ENCODE results near the gene GRID2IP.
"Not testable (repeated sequence)": the region's sequence is repeated elsewhere in the genome, so short reads cannot be mapped to it uniquely, and the experiment has no call there.

GRID2IP gene

DNA sequence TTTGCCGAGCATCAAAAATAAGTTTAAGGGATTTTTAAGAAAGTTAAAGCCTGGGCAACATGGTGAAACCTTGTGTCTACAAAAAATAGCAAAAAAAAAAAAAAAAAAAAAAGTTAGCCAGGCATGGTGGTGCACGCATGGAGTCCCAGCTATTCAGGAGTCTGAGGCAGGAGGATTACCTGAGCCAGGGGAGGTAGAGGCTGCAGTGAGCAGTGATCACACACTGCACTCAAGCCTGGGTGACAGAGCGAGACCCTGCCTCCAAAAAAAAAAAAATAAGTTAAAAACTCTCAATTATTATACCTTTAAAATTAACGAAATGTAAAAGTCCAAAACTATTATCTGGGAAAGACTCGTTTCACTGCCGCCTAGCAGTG lies 68.5 kb downstream of the GRID2IP start:
- no peak for FAIRE-seq

GRCh38 chr7:6482307-6482706 lies 69.0 kb downstream of the GRID2IP start:
- no peak for FAIRE-seq

- no peak for FAIRE-seq
Observed at GRCh38 chr7:6481445-6481844, 69.8 kb downstream of the GRID2IP start.

DNA sequence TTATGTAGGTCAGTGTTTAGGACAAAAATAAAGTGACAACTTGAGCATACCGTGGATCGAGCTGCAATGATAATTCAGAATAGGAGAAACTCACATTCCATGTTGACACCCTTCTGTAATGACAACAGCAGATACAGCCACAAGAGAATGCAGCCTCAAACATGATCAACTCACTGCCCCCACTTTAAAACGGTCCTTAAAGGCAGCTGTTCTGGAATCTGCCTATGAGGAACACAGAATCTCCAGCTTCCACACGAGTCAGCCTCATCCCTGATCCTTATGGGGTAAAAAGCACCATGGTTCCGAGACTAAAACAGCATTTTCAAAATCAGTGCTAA lies 71.0 kb downstream of the GRID2IP start:
- FAIRE-seq = no peak

DNA sequence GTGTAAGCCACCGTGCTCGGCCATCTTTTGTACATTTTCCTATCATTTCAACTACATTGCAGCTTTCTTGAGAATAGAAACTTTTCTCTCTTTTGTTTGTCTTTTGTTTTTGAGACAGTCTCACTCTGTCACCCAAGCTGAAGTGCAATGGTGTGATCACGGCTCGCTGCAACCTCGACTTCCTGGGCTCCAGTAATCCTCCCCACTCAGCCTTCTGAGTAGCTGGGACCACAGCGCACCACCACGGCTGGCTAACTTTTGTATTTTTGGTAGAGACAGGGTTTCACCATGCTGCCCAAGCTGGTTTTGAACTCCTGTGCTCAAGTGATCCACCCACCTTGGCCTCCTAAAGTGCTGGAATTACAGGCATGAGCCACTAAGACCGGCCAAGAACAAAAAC lies 72.2 kb downstream of the GRID2IP start:
- no peak for FAIRE-seq

DNA sequence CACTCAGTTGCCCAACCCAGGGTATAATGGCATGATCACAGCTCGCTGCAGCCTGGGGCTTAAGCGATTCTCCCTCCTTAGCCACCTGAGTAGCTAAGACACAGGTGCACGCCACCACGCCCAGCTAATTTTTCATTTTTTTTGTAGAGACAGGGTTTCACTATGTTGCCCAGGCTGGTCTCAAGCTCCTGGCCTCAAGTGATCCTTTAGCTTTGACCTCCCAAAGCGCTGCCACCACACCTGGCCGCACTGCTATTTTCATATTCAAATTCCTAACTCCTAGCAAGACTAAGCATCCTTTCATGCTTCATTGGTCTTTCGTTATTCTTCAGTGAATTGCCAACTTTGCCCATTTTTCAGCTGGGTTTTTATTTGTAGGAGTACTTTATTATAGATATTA lies 73.1 kb downstream of the GRID2IP start:
- FAIRE-seq = no peak

- no peak for FAIRE-seq
Observed at GRCh38 chr7:6477318-6477660, 74.0 kb downstream of the GRID2IP start.

- no peak for FAIRE-seq
Observed at GRCh38 chr7:6476596-6477317, 74.5 kb downstream of the GRID2IP start.

- FAIRE-seq = no peak
Observed at GRCh38 chr7:6475433-6476186, 75.7 kb downstream of the GRID2IP start.

GRCh38 chr7:6465862-6466261 lies 85.4 kb downstream of the GRID2IP start:
- no peak for FAIRE-seq

GRCh38 chr7:6463609-6464008 lies 87.7 kb downstream of the GRID2IP start:
- FAIRE-seq = not testable (repeated sequence)

GRCh38 chr7:6461946-6462550 lies 89.2 kb downstream of the GRID2IP start:
- no peak for FAIRE-seq

GRCh38 chr7:6460990-6461584 lies 90.2 kb downstream of the GRID2IP start:
- no peak for FAIRE-seq

- no peak for FAIRE-seq
Observed at GRCh38 chr7:6460303-6460702, 91.0 kb downstream of the GRID2IP start.

DNA sequence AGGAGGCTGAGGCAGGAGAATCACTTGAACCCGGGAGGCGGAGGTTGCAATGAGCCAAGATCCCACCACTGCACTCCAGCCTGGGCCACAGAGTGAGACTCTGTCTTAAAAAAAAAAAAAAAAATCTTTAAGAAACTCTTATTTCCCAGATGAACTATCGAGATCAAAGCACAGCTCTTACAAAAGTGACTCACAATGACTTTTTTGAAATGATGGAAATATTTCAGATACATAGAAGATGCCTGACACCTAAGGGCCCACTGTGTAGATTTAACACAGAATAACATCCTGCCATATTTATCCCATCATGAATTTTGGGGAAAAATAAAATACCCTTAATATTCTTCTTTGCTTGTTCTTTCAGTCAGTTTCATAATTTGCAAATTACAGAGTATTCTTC lies 92.6 kb downstream of the GRID2IP start:
- FAIRE-seq = not testable (repeated sequence)

DNA sequence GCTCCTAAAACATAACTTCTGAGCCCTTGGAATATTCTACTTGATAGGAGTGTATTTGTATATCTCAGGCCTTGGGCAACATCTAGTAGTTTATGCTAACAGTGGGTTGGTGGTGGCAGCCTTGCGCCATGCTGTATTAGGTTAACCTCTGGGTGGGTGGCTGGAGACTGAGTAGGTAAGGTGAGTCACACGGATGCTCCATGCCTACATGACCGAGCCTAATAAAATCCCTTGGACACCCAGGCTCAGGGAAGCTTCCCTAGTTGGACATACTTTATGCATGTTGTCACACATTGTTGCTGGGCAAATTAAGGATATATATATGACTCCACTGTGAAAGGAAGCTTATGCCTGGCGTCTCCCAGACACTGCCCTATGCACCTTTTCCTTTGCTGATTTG lies 97.5 kb downstream of the GRID2IP start:
- no peak for FAIRE-seq

- no peak for FAIRE-seq
Observed at GRCh38 chr7:6451224-6451705, 100.0 kb downstream of the GRID2IP start.

GRCh38 chr7:6450591-6450990 lies 100.7 kb downstream of the GRID2IP start:
- FAIRE-seq = not testable (repeated sequence)

GRCh38 chr7:6449884-6450283 lies 101.4 kb downstream of the GRID2IP start:
- FAIRE-seq = not testable (repeated sequence)

DNA sequence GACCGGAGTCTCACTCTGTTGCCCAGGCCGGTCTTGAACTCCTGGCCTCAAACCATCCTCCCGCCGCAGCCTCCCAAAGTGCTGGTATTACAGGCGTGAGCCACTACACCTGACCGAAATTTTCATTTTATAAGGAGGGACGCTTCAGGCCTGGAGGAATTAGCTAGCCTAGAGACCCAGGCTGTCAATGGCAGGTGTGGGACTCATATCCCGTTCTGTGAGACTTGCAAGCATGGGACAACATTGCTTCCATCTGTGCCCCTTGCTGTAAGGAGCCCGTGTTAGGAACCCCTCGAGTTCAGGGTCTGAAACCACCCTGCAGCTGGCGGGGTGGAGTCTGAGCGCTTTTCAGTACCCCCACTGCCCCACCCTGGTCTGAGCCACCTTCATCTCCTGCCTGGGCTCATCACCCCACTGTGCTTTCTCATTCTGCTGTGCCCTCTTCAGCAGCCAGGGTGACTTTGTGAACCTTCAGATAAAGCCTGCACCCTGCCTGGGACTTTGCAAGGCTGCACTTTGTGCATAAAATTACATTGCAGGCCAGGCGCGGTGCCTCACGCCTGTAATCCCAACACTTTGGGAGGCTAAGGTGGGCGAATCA lies 102.2 kb downstream of the GRID2IP start:
- FAIRE-seq = no peak

GRCh38 chr7:6447581-6448199 lies 103.6 kb downstream of the GRID2IP start, which contains the start of gene DAGLB:
Gene DAGLB (minus strand): TSS chr7:6447954. CDS start chr7:6447842, 112 bp downstream.
- no peak for FAIRE-seq
